ENCODE measurements around the gene BBLN.
"Not testable (repeated sequence)": the region's sequence is repeated elsewhere in the genome, so short reads cannot be mapped to it uniquely, and the experiment has no call there.

Gene BBLN

GRCh38 chr9:128124873-128125579 lies 35.0 kb upstream of the BBLN start:
- FAIRE-seq, result no peak

GRCh38 chr9:128125580-128126354 lies 34.3 kb upstream of the BBLN start:
- FAIRE-seq, result no peak

- no peak for FAIRE-seq
Measured at GRCh38 chr9:128127568-128127989, 32.5 kb upstream of the BBLN start, which contains the start of gene PTGES2. Gene PTGES2, minus strand, starts transcription at chr9:128127729. Its CDS starts 12 bp downstream, at chr9:128127717.

- no peak for FAIRE-seq
Measured at GRCh38 chr9:128127990-128128835, 31.9 kb upstream of the BBLN start.

- FAIRE-seq, result no peak
Measured at GRCh38 chr9:128128836-128129590, 31.1 kb upstream of the BBLN start.

- not testable (repeated sequence) for FAIRE-seq
Measured at GRCh38 chr9:128129976-128130590, 30.0 kb upstream of the BBLN start.

DNA sequence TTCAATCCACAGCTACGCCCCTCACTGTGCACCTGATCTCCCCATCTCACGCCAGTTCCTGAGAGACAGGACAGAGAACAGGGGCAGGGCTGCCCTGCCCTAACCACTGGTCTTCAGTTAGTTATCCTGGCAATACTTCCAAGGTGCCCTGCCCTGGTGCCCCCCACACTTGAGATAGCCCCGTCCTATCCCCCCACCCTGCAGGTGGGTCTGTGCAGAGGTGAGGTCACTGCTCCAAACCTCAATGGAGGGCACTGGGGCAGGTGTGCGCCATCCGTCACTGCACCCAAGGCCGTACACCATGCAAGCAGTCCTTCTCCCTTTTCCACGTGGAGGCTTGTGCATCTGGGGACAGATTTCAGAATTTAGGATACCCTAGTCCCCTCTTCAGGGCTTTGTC lies 29.4 kb upstream of the BBLN start:
- FAIRE-seq, result not testable (repeated sequence)

DNA sequence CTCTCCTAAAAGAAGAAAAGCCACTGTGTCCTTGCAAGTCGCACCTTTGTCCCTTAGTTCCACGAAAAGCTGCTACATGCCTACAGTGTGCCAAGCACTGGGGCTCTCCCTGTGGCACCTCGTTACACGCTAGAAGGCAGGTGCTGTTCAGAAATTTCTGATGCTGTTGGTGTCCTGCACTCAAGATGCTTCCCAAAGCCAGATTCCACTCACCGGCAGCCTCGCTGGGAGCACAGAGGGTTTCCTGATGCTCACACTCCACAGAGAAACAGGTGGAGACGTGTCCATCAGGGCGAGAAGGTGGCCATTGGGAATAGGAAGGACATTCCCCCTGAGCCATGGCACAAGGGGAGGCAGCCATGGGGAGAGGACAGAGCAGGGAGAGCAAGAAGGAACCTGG lies 28.7 kb upstream of the BBLN start:
- FAIRE-seq, result not testable (repeated sequence)

DNA sequence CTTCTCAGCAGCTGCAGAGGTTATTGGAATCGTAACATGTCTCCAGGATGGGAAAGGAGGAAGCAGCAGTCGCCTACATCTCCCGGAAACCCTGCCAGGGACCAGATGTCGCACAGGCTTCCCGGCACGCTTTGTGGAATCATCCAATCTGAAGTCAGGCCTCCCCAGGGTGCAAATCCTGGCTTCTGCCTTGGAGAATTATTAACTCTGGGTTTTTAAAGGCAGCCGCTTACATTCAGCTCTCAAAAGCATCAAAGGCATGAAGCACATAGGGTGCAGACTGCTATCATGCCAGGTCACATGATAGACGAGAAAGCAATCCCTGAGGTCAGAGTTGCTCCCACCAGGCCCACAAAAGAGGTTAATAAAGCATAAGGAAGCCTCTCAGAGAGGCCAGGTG lies 27.9 kb upstream of the BBLN start:
- not testable (repeated sequence) for FAIRE-seq

DNA sequence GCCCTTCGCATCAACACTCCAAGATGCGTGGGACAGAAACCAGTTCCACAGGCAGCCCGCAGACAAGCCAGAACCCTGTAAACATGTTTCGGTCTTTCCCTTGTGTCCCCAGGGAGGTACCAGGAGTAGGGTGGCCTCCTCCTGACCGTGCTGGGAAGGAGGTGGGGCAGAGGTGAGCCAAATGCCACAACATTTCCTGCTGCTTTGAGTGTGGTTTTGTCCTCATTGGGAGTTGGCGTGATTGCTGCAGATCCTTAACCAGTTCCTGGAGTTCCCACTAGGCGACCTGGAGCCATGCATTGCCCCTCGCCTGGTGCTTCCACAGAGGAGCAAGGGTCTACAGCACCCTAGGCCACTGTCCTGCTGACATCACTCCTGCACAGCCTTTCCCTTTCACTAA lies 24.5 kb upstream of the BBLN start:
- FAIRE-seq, result not testable (repeated sequence)

DNA sequence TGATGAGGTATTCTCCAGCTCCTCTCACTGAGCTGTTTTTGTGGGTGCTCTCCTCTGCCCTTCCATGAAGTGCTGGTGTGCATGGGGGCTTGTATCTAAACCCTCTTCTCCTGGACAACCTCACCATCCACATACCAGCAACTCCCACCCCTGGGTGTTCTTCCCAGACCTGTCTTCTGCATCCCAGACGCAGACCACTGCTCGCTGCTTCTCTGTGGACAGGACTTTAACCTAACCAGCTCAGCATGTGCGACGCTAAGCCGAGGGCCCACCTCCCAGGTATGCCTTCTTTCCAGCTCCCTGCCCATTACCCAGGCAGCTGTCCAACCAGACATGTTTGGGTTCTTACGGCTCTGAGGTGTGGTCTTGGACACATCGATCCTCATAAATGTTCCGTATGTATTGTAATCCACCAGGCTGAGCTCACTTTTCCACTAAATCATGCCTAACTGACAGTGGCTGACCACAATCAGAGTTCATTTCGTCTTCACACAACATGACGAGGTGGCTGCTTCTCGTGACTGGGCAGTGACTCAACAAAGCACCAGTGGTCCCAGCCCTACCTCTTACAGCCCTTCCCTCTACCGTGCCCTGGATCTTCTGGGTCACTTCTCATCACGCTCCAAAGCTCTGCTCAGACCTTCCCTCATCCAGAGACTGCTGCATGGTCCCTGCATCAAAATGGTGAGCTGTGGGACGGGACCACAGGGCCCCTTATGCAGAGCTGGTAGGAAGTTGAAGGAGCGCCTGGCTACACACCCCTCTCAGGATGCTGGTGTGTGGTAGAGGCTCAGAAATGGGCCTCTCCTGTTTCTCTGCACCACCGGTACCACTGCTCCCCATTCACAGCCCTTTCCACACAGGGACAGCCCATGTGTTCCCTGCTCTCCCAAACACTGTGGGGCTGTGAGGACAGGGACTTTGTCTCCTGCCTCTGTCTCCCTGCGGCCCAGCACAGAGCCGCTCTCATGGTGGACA lies 23.0 kb upstream of the BBLN start:
- FAIRE-seq, result no peak

- no peak for FAIRE-seq
Measured at GRCh38 chr9:128138001-128138400, 22.1 kb upstream of the BBLN start.

DNA sequence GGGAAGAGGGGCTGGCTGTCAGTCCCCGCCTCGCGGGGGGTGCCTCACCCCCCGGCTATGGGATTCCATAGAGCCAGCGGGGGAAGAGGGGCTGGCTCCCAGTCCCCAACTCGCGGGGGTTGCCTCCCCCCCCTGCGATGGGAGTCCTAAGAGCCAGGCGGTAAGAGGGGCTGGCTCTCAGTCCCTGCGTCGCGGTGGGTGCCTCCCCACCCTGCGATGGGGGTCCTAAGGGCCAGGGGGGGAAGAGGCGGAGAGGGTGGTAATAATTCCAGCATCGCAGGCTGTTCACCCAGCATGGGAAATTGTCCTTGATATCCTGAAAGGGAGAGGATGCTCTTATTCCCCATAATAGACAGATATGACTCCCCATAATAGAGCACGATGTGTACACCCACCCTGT lies 20.4 kb upstream of the BBLN start:
- no peak for FAIRE-seq

- FAIRE-seq, result no peak
Measured at GRCh38 chr9:128141604-128142003, 18.5 kb upstream of the BBLN start.

DNA sequence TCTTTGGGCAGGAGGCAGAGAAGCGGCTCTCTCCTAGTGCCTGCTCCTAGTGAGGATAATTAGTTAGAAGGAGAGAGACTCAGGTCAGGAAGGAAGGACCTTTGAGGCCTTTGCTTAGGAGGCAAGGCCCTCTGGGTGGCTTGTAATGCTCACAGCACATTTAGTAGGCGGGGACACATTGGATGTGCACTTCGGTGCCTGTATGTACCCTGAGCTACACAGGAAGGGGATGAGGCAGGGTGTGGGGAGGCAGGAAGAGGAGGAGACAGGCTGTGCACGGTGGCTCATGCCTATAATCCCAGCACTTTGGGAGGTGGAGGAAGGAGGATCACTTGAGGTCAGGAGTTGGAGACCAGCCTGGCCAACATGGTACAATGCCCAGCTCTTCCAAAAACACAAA lies 18.0 kb upstream of the BBLN start:
- no peak for FAIRE-seq

- FAIRE-seq, result no peak
Measured at GRCh38 chr9:128142596-128142995, 17.5 kb upstream of the BBLN start.

- no peak for FAIRE-seq
Measured at GRCh38 chr9:128143525-128144238, 16.4 kb upstream of the BBLN start.

DNA sequence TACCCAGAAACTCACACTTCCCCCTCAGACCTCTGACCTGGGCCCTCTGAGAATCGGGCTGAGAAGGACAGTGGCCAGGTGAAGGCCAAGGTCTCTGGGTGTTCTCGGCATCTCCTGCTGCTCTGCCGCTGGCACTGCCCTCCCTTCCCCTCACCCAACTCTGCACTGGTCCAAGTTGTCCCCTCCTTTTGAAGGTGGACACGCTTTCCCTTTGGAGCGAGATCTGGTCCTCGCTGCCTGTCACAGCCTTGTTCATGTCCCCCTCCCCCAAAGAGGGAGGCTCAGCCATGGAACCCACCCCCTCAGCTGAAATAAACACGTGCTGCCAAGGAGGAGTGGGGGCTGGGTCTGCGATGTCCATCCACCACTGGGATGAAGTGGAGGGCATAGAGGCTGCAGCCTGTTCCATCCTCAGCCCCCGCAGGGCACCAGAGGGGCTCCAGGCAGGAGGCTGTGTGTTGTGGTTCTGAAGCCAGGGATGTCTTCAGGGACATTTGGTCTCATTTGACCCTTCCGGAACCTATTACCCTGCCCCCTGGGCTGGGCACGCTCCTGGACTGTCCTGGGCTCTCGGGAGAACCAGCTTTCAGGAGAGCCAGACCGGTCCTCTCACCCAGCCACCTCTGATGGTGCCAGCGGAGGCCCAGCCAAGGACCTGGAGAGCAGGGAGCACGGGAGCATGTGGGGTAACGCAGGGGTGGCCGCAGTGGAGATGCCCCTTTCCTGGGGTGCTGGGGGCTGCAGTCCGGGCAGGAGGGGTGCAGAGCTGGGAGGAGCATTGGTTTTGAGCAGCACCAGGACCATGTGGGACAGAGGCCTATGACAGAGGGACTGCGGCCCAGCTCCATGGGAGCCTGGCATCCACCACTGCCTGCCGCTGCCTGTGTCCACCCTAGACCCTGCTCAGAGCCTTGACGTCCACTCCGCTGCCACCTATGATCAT lies 15.6 kb upstream of the BBLN start:
- FAIRE-seq, result no peak

GRCh38 chr9:128145536-128145935 lies 14.5 kb upstream of the BBLN start:
- no peak for FAIRE-seq

Data from TTC549 (cell line).